TTC549 (cell line): Measurements from ENCODE around the gene PPDPF.

Source experiments
- FAIRE-seq: peaks from 2 replicates; lab custom pipeline; 2012; peaks lifted over from hg19 to GRCh38; lab: Jason Lieb, UNC

PPDPF gene

GRCh38 chr20:63538204-63539091, 17.9 kb downstream of the PPDPF start:
- no peak for FAIRE-seq

DNA sequence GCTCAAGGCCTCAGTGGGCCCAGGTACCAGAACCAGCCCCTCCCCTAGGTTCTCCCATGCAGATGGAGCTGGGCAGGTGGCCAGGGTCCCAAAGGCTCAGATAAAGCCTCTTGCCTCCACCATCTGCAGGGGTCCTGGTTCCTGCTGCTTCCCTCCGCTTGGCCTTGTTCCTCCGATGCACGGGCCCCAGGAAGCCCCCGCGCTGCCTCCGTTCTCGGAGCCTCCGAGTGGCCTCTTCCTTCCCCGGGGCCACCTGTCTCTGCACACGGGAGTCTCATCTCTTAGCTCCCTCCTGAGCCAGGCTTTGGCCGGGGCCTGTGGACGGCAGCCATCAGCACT, 18.5 kb downstream of the PPDPF start:
- FAIRE-seq: no peak

DNA sequence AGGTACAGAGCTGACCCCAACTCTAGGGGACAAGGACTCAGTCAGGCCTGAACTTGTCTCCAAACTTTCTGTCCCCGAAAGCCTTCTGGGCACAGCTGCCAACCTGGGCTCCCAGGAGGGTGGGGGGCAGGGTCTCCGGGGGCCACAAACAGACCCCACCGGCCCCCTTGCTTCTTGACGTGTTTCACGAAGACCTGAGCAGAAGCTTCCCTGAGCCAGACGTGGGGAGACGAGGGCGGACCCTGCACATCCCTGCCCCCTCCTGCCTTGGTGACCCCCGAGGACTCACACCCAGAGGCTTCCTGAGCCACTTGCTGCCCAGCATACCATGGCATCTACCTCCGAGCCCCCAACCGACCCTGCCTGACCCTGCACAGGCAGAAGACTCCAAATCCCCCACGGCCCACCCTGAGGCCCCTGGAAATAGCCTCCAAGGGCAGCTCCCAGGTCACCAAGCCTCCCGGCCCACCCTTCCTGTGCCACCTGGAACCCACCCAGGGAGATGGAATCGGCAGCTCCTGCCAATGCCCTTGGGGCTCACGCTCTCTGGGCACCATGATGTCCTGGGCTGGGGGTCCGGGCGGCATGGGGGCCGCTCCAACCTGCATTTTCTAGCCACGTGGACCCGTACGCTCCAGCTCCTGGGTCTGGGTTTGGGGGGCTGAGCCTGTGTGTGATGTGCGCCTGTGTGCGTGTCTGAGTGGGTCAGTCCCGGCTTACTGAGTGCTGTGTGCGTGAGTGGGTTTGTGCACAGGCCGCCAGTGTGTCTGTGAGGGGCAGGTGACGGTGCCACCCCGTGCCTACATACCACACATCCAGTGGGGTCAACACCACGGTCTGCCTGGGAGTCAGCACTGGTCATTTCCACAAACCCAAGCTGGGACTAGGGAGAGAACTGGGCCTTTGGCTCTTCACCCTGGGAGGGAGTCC, 19.1 kb downstream of the PPDPF start:
- FAIRE-seq: no peak

- FAIRE-seq: no peak
Measured at GRCh38 chr20:63540417-63541186, 20.0 kb downstream of the PPDPF start.

GRCh38 chr20:63541371-63541770, 20.8 kb downstream of the PPDPF start:
- FAIRE-seq: no peak

- FAIRE-seq: no peak
Measured at GRCh38 chr20:63542031-63542559, 21.5 kb downstream of the PPDPF start.

- no peak for FAIRE-seq
Measured at GRCh38 chr20:63542696-63543095, 22.1 kb downstream of the PPDPF start.

DNA sequence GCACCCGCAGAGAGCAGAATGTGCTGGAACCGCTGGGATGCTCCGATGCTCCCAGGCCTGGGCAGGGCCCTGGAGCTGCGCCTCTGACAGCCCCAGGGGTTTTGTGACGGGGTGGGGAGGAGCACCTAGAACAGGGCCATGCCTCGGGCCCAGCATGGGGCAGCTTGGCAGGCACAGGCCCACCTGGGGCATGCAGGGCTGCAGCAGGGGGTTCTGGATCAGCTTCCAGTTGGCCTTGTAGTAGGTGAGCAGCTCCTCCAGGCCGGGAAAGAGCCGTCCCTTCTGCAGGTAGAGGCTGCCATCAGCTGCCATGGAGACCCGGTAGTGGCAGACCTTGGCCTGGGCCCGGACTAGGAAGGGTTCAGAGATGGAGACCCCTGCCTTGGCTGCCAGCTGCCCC, 22.6 kb downstream of the PPDPF start:
- no peak for FAIRE-seq

DNA sequence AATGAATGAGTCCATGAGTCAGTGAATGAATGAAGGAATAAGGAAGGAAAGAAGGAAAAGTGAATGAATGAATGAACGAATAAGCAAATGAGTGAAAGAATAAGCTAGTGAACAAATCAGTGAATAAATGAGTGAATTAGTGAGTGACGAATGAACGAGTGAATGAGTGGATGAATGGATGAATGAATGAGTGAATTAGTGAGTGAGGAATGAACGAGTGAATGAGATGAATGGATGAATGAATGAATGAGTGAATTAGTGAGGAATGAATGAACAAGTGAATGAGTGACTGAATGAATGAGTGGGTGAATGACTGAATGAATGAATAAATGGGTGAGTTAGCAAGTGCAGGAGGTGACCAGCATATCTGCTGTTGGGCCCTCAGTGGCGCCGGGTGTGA, 23.2 kb downstream of the PPDPF start:
- no peak for FAIRE-seq

- no peak for FAIRE-seq
Measured at GRCh38 chr20:63544241-63544957, 23.8 kb downstream of the PPDPF start.

DNA sequence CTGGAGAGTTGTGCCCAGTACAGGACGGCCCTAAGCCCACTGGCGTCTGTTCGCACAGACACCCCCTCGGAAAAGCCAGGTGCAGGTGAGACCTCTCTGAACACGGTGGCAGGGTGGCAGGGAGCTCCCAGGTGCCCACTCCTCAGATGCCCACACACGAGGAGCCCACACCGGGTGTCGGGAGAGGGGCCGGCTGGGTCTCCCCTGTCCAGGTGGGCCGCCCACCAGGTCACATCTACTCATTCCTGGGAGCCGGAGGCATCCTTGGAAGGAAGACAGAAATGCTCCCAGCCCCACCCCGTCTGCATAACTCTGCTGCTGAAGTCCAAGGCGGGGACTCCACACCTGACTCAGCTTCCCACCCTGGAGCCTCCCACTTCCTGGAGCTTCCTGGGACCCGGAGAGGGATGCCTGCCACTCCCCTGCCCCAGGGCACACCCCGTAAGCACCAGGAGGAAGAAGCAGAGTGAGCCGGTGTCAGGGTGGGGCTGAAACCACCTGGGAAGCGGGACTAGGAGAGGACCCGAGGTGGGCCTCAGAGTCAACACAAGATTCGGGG, 24.5 kb downstream of the PPDPF start:
- no peak for FAIRE-seq

DNA sequence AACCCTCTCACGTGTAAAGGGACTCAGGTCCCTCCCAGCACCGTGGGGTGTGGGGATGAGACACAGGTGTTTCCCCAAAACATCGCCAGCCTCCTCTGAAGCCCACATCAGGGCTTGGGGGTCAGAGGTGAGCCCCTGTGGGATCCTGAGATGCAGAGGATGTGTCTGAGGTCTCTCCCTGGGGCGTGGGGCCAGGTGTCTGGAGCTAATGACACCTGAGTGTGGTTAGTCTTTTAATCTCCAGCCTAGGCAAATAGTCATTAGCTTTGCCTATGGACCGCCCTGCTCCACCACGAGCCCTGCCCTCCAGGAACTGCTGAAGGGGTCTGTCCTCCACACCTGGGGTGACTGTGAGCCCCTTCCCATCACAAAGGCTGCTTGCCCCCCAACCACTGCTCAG, 25.2 kb downstream of the PPDPF start:
- no peak for FAIRE-seq

DNA sequence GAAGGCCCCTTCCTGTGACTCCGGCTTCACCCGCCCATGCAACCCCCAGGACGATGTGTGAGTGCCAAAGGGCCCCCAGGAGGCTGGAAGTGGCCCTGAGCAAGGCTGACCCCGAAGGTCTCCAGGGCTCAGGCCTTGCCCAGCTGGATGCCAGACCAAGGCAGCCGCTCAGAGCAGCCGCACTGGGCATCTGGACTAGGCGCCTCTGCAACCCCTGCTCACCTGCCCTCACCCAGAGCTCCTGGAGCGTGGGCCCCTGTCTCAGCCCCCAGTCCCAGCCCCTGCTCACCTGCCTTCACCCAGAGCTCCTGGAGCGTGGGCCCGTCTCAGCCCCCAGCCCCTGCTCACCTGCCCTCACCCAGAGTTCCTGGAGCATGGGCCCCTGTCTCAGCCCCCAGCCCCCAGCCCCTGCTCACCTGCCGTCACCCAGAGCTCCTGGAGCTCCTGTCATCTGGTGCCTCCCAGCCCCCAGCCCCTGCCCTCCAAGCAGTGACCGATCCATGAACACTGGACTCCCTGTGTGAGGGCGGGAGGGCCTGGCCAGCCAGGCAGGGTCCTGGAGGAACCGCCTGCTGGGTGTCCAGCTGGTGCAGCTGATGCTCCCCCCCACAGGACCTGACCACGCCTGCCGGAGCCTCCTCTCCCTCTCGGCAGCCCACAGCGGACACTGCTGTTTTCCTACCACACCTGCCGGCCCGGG, 25.8 kb downstream of the PPDPF start:
- no peak for FAIRE-seq

DNA sequence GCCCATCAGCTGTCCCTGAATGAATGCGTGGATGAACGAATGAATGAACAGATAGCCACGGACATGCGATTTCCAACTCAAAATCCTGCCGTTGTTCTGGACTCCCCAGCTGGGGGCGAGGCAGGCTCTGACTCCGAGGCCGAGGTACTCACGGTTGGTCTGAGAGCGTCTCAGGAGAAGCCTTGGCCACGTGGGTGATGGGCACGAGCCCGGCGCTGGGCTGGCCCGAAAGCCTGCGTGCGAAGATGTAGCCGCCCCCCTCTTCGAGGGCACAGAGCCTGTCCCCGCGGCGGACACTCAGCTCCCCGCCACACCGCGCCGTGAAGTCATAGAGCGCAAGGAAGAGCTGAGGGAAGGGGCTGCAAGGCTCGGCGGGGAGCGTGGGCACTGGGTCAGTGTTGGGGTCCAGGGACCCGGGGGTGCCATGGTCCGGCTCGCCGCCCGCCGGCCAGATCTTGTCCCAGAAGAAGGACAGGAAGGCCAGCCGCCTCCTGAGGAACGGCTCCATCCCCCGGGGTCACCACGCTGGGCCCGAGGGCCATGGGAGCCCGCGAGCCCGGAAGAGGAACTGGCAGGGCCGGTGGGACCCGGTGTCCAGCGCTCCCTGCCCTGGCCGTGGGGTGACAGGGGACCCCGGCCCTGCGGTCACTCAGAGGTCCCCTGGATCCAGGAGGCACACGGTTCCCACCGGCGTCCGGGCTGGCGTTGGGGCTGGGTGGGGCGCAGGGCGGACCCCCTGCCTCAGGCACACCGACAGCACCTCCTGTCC, 26.6 kb downstream of the PPDPF start:
- no peak for FAIRE-seq

- no peak for FAIRE-seq
Measured at GRCh38 chr20:63547725-63548480, 27.3 kb downstream of the PPDPF start, which contains the start of gene SRMS. TSS of gene SRMS (minus strand) at chr20:63547749. CDS start at chr20:63547463, 286 bp downstream.

GRCh38 chr20:63548542-63548941, 28.0 kb downstream of the PPDPF start:
- FAIRE-seq: no peak

DNA sequence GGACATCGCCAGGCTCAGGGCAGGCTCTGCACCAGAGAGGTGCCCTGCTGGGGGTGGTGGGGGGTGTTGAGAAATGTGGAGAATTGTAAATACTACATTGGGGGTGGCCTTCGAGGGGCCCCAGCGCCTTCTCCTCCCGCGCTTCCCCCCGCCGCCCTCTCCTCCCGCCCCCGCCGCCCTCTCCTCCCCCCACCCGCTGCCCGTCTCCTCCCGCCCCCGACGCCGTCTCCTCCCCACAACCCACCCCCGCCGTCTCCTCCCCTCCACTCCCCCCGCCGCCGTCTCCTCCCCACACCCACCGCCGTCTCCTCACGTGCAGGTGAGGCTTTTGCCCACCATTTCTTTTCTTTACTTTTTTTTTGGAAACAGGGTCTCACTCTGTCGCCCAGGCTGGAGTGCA, 28.5 kb downstream of the PPDPF start:
- no peak for FAIRE-seq

DNA sequence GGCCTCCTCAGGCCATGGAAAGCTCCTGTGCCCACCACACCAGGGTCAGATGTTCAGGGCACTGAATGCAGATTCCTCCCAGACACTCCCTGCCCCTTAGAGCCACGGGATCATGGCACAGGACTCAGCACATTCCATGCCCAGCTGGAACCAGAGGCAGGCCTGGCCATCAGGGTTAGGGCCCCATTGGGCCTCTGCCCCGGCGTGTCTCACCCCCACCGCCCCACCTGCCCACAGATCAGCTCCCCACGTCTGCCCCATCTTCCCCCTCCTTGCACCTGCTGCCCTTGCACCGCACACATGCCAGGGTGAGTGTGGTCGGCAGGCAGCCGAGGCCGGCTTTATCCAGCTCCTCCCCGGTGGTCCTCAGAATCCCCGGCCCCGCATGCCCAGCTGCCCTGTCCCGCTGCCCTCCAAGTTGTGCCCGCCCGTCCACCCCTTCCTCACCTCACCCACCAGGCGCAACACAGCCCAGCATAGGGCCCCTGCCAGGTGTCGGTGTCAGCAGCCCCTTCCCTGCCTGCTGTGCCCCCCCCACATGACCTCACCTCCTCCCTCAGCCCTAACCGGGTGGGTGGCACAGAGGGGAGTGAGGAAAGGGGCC, 29.2 kb downstream of the PPDPF start:
- FAIRE-seq: no peak

DNA sequence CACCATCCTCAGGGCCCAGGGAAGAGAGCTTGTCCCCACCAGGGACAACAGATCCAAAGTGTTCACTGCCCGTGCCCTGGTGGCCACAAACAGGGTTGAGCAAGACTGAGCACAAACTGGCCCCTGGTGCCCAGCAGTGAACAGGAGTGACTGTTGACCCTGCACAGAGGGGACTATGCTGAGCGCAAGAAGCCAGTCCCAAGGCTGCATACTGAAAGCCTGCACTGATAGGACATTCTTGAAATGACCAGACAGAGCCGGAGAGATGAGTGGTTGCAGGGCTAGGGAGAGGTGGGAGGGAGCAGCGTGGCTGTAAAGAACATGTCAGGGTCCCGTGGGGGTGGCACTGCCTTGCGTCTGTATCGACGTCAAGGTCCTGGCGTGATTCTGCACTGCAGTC, 30.5 kb downstream of the PPDPF start:
- no peak for FAIRE-seq
